GM18519 (cell line): ENCODE measurements around the gene SMIM28.

Source experiments
- ATAC-seq: cut with Tn5 transposase; IDR thresholded peaks from one replicate; pipeline ENCODE4 v1.9.1; 2021; ENCODE audit warnings: mild to moderate bottlenecking, moderate library complexity; ENCODE audit not compliant: unreplicated experiment, low FRiP score

The SMIM28 gene

GRCh38 chr6:138426500-138427123 lies 48.9 kb downstream of the SMIM28 start:
- ATAC-seq = no peak

- no peak for ATAC-seq
Measured at GRCh38 chr6:138427701-138428100, 50.0 kb downstream of the SMIM28 start.

DNA sequence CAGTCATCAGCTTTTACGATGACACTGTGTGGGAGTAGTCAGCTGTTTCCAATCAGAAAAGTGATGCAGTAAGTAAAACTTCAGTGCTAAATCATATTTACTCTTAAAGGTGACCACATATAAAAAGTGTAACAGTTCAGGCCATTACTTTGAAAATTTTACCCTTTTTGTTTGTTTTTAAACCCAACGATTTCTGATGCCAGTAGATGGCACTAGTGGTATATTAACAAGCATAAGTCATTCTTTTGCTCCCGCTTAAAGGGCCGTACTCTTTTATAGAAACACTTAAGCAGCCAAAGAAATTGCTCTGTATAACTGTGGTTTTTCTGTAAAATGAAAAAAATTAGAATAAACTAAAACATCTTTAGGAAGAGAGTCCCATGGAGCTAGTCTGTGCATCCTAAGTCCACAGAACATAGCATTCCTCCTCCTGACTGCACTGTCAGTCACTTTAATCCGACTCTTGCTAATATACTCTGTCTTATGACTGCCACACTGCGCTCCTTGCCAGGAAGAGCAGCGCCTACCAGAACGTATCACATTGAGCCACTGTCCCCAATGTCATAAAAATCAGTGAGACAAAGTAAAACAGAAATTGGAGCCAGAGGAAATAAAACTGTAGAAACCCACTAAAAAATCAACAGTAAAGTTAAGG lies 51.4 kb downstream of the SMIM28 start:
- ATAC-seq = no peak

GRCh38 chr6:138429761-138430160 lies 52.1 kb downstream of the SMIM28 start:
- ATAC-seq = no peak

GRCh38 chr6:138430361-138431145 lies 52.8 kb downstream of the SMIM28 start:
- no peak for ATAC-seq

DNA sequence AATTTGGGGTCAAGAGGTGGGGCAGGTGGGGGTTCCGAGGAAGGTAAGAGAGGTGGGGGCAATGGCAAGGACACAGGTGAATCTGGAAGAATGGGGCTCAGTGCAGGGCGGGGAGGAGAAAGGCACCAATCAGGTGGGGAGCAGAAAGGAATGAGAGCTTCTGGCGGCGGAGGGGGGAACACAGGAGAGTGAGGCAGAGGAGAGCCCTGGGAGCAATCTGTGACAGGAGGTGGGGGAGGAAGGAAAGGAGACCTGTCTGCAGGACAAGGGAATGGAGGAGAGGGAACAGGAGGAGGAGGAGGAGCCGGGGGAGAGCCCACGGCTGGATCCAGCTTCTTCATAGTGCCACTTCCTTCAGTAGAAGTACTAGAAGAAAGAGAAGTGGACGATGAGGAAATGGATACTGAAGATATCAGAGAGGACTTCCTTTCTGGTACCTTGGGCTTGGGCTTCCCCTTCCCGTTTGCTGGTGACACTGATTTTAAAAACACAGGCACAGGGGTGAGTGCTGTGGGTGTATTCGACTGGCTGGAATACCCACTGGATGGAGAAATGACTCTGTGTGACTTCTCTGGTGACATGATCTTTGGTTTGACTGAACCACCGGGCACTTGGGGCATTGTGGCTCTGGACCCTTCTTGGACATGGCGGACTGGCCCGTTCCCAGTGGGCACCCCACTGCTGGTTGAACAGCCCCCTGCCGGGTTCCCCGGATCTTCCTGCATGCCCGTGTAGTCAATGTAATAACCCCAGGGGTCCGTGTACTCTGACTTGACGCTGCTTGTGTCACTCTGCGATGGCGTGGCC lies 53.8 kb downstream of the SMIM28 start:
- no peak for ATAC-seq

GRCh38 chr6:138432063-138432356 lies 54.3 kb downstream of the SMIM28 start:
- no peak for ATAC-seq
